Psoas muscle (tissue), 8 donors: ENCODE data around the gene SERPINI1. TPM values are rescaled to one million over a fixed set of nuclear protein-coding genes. Genes with fewer than 3 reads are reported as not detected.
A peak's percentile ranks its signal among the peaks of the same experiment; 100 is the strongest.

ENCODE experiments used
- ATAC-seq, 4 donors: fragments of 200-7000 bp; cut with Tn5 transposase; one replicate each; pipeline ENCODE4 v1.9.1; 2020; ENCODE audit warnings: moderate library complexity in 3 of 4, mild to moderate bottlenecking in 2 of 4
- DNase-seq, 2 donors: peaks; one replicate each; pipeline ENCODE4 v3.0.0-alpha.2; 2020
- H3K27ac ChIP-seq: fragments of 200-600 bp; one replicate; pipeline ENCODE4 v1.8.0; 2022
- H3K27me3 ChIP-seq, 3 donors: fragments of 200-600 bp in 1 of 3; one replicate each; pipeline versions ENCODE4 v1.6.1 to v1.8.0; 2013 to 2022; ENCODE audit warnings: low read length in 2 of 3, mild to moderate bottlenecking in 2 of 3, moderate library complexity in 1 of 3; ENCODE audit not compliant: insufficient read depth in 3 of 3
- H3K36me3 ChIP-seq, 2 donors: fragments of 200-600 bp in 1 of 2; one replicate each; pipeline versions ENCODE4 v1.6.1 to v1.8.0; 2013 to 2022; ENCODE audit warnings: low read depth in 1 of 2, mild to moderate bottlenecking in 1 of 2, moderate library complexity in 1 of 2; ENCODE audit not compliant: insufficient read depth in 1 of 2
- H3K4me1 ChIP-seq: fragments of 200-600 bp; one replicate; pipeline ENCODE4 v1.8.0; 2022
- H3K4me3 ChIP-seq: fragments of 200-600 bp; one replicate; pipeline ENCODE4 v1.8.0; 2022; ENCODE audit warnings: mild to moderate bottlenecking
- H3K9me3 ChIP-seq: fragments of 200-600 bp; one replicate; pipeline ENCODE4 v1.8.0; 2022
- WGBS, 3 donors: extraction: QIAGEN DNeasy Blood & Tissue Kit; methylation state at CpG; one replicate each; pipeline versions ENCODE4 v1.1.6 to v1.1.7; 2013; 5-methylcytosine and 5-hydroxymethylcytosine counted together
- intact Hi-C, 2 donors: fragments of 100-400 bp; cut with DNase I; formaldehyde crosslinking; loops; one replicate each; pipeline versions ENCODE4 v1.11.0 to v1.14.2; 2022
- polyA plus RNA-seq, 3 donors: library from polyadenylated mRNA; stranded (reverse); fragments of 200-250 nt; gene quantifications; one replicate each; pipeline ENCODE4 v1.2.3, GENCODE V29; 2013
- total RNA-seq, 4 donors: library from RNA; stranded (reverse); fragmentation: NEBNext Ultra II Directional in 2 of 4; extraction: Animal tissue kit (Norgen Biotek cat#: 25700) in 2 of 4; gene quantifications; one replicate each; pipeline versions ENCODE4 v1.2.1 to v1.2.4, GENCODE V29; 2021 to 2023
- TF ChIP-seq, protein P1 (sequence below): fragments of 200-600 bp; IDR thresholded peaks from one replicate; pipeline ENCODE4 v1.8.0; 2022; ENCODE audit warnings: antibody characterized with exemption
- donor health status: healthy with polysubstance abuse.
- donor health status: DM: no; HTN: no; CAD: no; lungs with moderate emphysema.
- donor health status: Bipolar disorder and iron deficiency.
- donor health status: healthy.
- donor health status: DM: yes; HTN: yes; CAD: no.
- donor health status: DM: no; HTN: no; CAD: no.
- donor health status: DM: no; HTN: no; CAD: no.
- donor health status: DM: yes; HTN: yes; CAD: no.

The SERPINI1 gene
- total and polyA plus RNA-seq, 7 donors = 1.8 to 5.0 (median 3.4) TPM

DNA sequence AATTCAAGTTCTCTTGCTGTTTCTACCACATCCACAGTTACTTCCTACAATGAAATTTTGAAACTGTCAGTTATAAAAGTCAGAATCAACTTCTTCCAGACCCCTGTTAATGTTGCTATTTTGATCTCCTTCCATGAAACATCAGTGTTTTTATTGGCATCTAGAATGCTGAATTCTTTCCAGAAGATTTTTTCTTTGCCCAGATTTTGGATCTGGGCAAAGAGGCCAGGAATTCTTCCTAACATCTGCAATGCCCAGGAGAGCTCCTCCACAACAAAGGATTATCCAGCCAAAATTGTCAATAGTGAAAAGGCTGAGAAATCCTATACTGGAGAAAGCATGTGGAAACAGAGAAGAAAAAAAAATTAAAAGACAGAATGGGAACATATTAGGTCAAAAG is 75.5 kb downstream of the SERPINI1 start:
- peaks cover 28% of the 10 kb centered on the region for H3K4me1 ChIP-seq
- H3K36me3 ChIP-seq = no peaks in the 10 kb centered on the region
- intact Hi-C loops = loop anchor here in 1 of 2 donors (5.0 kb wide), 1 partner anchor 74 kb away; the partner anchor contains the start of gene SERPINI1
- TF ChIP-seq, protein P1, sequence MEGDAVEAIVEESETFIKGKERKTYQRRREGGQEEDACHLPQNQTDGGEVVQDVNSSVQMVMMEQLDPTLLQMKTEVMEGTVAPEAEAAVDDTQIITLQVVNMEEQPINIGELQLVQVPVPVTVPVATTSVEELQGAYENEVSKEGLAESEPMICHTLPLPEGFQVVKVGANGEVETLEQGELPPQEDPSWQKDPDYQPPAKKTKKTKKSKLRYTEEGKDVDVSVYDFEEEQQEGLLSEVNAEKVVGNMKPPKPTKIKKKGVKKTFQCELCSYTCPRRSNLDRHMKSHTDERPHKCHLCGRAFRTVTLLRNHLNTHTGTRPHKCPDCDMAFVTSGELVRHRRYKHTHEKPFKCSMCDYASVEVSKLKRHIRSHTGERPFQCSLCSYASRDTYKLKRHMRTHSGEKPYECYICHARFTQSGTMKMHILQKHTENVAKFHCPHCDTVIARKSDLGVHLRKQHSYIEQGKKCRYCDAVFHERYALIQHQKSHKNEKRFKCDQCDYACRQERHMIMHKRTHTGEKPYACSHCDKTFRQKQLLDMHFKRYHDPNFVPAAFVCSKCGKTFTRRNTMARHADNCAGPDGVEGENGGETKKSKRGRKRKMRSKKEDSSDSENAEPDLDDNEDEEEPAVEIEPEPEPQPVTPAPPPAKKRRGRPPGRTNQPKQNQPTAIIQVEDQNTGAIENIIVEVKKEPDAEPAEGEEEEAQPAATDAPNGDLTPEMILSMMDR = no peak
- no peaks in the 10 kb centered on the region for H3K27me3 ChIP-seq
- DNase-seq (no peak), ATAC-seq (no peak)
- H3K27ac ChIP-seq = no peak overlapping the region
- H3K4me3 ChIP-seq = no peak overlapping the region
- no peaks in the 10 kb centered on the region for H3K9me3 ChIP-seq

DNA sequence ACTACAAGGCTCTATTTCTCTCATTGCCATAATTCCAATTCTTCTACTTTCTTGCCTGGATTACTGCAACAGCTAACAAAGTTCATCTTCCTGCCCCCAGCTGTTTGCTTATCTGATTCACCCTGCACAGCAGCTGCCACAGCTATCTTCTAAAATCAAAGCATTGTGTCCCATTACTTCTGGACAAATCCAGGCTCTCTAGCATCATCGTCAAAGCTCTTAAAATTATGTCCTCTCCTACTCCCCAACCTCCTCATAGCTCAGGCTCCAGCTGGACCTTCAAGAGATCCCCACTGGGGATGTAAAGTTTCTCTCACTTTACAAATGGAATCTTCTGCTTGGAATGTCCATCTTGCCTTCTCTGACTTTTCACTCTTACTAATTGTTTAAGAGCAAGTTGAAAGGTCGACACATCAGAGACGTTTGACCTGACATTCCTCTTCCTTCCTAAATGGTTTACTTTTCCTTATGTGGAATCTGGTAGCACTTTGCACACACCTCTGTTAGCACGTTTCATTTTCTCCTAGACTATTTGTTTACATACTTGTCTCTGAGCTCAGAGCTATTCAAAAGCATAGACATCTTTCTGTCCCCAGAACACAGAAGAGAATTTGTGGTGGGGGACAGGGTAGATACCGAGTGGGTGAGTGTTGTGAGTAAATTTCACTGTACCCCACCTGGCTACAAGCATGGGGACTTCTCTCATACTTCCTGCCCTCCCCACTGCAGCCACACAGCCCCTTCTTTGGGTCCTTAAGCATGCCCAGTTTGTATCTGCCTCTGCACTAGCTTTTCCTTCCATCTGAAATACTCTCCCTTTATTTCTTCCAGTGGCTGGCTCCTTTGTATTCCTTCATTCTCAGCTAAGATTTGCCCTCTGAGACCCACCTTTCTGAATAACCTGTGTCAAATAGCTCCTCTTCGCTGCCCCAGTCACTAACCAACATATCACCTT is 77.9 kb downstream of the SERPINI1 start:
- ATAC-seq (peak in 1 of 4 donors; percentile 37), DNase-seq (no peak)
- peak overlapping the region; percentile 3 for H3K27ac ChIP-seq
- WGBS, 3 donors = 36 to 46% (median 37%) methylated on average over 6 of the region's 6 CpGs
- no peaks in the 10 kb centered on the region for H3K9me3 ChIP-seq
- TF ChIP-seq, protein P1 = no peak
- intact Hi-C loops = loop anchor here in 1 of 2 donors (5.0 kb wide), 1 partner anchor 76 kb away; the partner anchor contains the start of gene SERPINI1
- H3K4me1 ChIP-seq = peaks cover 28% of the 10 kb centered on the region
- H3K4me3 ChIP-seq = no peak overlapping the region
- H3K27me3 ChIP-seq = no peaks in the 10 kb centered on the region
- H3K36me3 ChIP-seq = no peaks in the 10 kb centered on the region

GRCh38 chr3:167814441-167814951 is 79.0 kb downstream of the SERPINI1 start:
- Histone ChIP-seq H3K4me3 (no peak overlapping the region), H3K27me3 (no peaks in the 10 kb centered on the region), H3K4me1 (peaks cover 28% of the 10 kb centered on the region), H3K9me3 (no peaks in the 10 kb centered on the region), H3K36me3 (no peaks in the 10 kb centered on the region), H3K27ac (peak overlapping the region; percentile 3)
- TF ChIP-seq, protein P1 = peak; percentile 6
- ATAC-seq (peak; percentile 65 to 93 (median 80)), DNase-seq (no peak)
- WGBS, 3 donors = 4 to 9% (median 4%) methylated on average over 4 of the region's 4 CpGs
- intact Hi-C loops = loop anchor here in 1 of 2 donors (5.0 kb wide), 1 partner anchor 77 kb away; the partner anchor contains the start of gene SERPINI1

GRCh38 chr3:167816953-167817352 is 81.4 kb downstream of the SERPINI1 start:
- H3K27ac ChIP-seq = no peak overlapping the region
- intact Hi-C loops = no loop called here
- peaks cover 28% of the 10 kb centered on the region for H3K4me1 ChIP-seq
- no peaks in the 10 kb centered on the region for H3K36me3 ChIP-seq
- H3K9me3 ChIP-seq = no peaks in the 10 kb centered on the region
- DNase-seq (no peak), ATAC-seq (no peak)
- no peaks in the 10 kb centered on the region for H3K27me3 ChIP-seq
- 71 to 95% (median 72%) methylated on average over 2 of the region's 2 CpGs for WGBS, 3 donors
- TF ChIP-seq, protein P1 = no peak
- no peak overlapping the region for H3K4me3 ChIP-seq
